Gastroesophageal sphincter (tissue), 3 donors: ENCODE data around the gene FBXO31.

Experiments used
- CTCF ChIP-seq, 4 experiments: fragments of 200-600 bp in 2 of 4; fragments of 450-650 bp in 2 of 4; sonication (generic) in 1 of 4; IDR thresholded peaks; one replicate each; pipeline ENCODE4 v1.5.1; 2017 to 2019; ENCODE audit warnings: antibody characterized with exemption in 4 of 4, mild to moderate bottlenecking in 2 of 4, moderate library complexity in 2 of 4
- POLR2A ChIP-seq, 2 donors: fragments of 450-650 bp; IDR thresholded peaks; one replicate each; pipeline ENCODE4 v1.6.1; 2017; ENCODE audit warnings: antibody characterized with exemption in 2 of 2, mild to moderate bottlenecking in 2 of 2, moderate library complexity in 1 of 2

- TF ChIP-seq POLR2A (IDR thresholded peaks at IDR 0.05) (no peak), CTCF (IDR thresholded peaks at IDR 0.05) (no peak)
Observed at GRCh38 chr16:87412371-87412995, 28.9 kb upstream of the FBXO31 start.
